ENCODE results near the gene EXOC6B. TPM values are rescaled to one million over a fixed set of nuclear protein-coding genes. Genes with fewer than 3 reads are reported as not detected.

The EXOC6B gene
- total RNA-seq, 4 donors from 2014 or later, result 21.0 to 57.7 (median 36.1) TPM

DNA sequence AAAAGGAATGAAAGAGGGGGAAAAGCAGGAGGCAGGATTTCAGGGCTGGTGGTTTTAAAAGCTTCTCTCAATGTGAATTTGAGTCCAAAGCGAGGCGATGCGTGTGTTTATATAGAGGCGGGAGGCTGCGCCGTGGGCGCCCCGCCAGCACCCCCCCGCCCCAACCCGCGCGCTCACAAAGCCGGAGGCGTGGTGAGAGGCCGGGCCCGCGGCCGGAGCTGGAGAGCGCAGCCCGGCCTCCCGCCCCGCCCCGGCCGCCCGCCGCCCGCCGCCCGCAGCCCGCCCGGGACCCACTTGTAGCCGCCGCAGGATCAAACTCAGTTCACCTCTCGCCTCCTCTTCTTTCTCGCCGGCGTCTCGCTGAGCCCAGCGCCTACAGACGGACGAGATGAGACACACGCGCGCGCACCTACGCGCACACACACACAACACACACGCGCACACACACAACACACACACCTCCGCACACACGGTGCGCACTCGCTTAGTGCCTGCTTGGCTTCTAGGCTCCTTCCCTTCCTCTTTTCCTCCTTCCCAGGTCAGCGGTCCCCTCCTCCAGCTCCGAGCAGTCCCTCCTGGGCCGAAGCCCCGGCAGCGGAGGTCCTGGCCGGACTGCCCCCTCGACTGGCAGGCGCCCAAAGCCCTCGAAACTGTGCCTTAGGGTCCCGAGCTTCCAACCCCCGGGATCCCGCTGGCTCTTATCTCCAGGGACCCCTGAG, 676.8 kb downstream of the EXOC6B start:
- no peak for TF ChIP-seq POLR2A (IDR thresholded peaks at IDR 0.05)
- H3K36me3 ChIP-seq, result no peaks in the 10 kb centered on the region
- no peak for DNase-seq
- intact Hi-C loops (cut with DNase I), result loop anchor here (5.0 to 10.0 kb wide), 2 partner anchors 342 to 544 kb away; no protein-coding TSS in a partner anchor
- H3K27ac ChIP-seq, result peak overlapping the region in 3 of 4 donors; percentile 22 to 63 (median 50)
- peaks cover 4 to 89% (median 19%) of the 10 kb centered on the region in 4 donors for H3K27me3 ChIP-seq
- no peaks in the 10 kb centered on the region for H3K9me3 ChIP-seq
- peaks cover 36 to 63% (median 53%) of the 10 kb centered on the region in 3 donors for H3K4me1 ChIP-seq
- WGBS, 2 donors, result 0 to 1% methylated on average over 10 to 46 of the region's 65 CpGs
- H3K4me3 ChIP-seq, result peak overlapping the region; percentile 35 to 64 (median 45)

DNA sequence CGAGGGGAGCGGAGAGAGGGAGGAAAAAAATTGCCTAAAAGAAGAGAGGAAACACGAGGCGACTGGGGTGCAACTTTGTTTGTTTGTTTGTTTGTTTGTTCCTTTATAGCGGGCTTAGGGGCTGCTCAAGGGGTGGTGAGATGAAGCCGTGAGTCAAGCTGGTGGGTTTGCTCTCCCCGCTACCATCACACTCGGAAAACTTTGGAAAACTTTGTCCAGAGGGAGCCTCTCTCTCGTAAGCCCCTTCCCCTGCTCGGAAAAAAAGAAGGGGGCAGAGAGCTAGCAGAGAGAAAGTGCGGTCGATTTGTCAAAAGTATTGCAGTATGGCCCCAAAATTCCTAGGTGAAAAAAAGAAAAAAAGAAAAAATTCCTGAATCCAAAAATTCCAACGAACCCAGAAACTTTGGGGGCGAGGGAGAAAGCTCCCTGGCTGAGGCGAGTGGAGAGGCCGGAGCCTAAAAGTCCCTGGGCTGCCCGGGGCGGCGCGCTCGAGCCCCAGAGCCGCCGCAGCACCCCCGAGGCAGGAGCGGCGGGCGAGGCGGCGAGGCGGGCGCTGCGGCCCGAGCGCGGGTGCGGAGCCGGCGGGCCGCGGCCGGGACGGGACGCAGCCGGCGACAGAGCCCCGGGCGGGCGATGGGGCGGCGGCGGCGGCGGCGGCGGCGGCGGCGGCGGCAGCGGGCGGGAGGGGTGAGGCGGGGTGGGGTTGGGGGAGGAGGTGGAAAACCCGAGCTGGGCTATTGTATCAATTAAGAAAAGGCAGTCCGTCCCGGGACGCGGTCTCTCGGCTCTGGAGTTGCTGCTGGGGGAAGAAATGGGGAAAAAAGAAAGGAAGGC, 677.6 kb downstream of the EXOC6B start:
- TF ChIP-seq CTCF (IDR thresholded peaks at IDR 0.05) (no peak), POLR2A (IDR thresholded peaks at IDR 0.05) (no peak)
- peak overlapping the region; percentile 35 to 64 (median 45) for H3K4me3 ChIP-seq
- no peaks in the 10 kb centered on the region for H3K9me3 ChIP-seq
- H3K4me1 ChIP-seq, result peaks cover 43 to 71% (median 61%) of the 10 kb centered on the region in 3 donors
- peak overlapping the region in 3 of 4 donors; percentile 22 to 63 (median 50) for H3K27ac ChIP-seq
- peaks cover 4 to 89% (median 19%) of the 10 kb centered on the region in 4 donors for H3K27me3 ChIP-seq
- DNase-seq, result no peak
- intact Hi-C loops (cut with DNase I), result loop anchor here (5.0 to 10.0 kb wide), 2 partner anchors 341 to 543 kb away; no protein-coding TSS in a partner anchor
- H3K36me3 ChIP-seq, result no peaks in the 10 kb centered on the region
- 1 to 2% methylated on average over 32 to 40 of the region's 68 CpGs for WGBS, 2 donors

DNA sequence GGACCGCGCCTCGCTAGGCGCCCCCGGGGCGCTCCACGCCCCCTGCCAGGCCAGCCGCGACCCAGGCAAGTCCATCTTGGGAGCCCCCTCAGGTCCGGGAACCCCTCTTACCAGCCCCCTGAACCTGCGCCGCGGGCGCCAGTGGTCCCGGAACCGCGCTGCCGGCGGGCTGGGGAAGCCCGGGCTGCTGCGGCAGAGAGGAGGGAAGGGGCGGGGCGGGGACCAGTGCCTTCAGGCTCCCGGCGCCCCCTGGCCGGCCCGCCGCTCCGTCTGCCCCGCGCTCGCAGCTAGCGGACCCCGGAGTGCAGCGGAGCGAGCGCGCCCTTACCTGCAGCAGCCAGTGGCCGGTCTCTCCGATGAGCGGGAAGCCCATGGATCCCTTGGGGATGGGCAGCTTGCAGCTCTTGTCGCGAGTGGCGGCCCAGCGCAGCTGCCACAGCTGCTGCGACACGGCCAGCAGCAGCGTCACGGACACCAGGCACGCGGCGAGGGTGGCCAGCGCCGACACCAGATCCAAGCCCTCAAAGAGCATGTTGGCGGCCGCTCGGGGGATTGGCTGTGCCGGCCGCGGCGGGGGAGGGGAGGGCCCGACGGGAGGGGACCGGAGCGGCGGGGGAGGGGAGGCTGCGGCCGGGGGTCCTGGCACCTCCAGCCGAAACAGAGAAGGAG, 678.4 kb downstream of the EXOC6B start, which contains the start of gene CYP26B1:
CYP26B1 (minus strand) TSS at position 560 of the 669 bp plus-strand sequence; CDS start at position 532, 28 bp downstream.
- Histone ChIP-seq H3K4me1 (peaks cover 49 to 79% (median 69%) of the 10 kb centered on the region in 3 donors), H3K27ac (peak within 1 kb of the TSS in 3 of 4 donors; percentile 22 to 76 (median 50)), H3K4me3 (peak within 1 kb of the TSS; percentile 35 to 64 (median 45)), H3K36me3 (no peaks in the 10 kb centered on the region), H3K9me3 (no peaks in the 10 kb centered on the region), H3K27me3 (peaks cover 4 to 91% (median 19%) of the 10 kb centered on the region in 4 donors)
- no peak for DNase-seq
- intact Hi-C loops (cut with DNase I), result loop anchor here (5.0 to 10.0 kb wide), 2 partner anchors 340 to 543 kb away; no protein-coding TSS in a partner anchor
- TF ChIP-seq POLR2A (IDR thresholded peaks at IDR 0.05) (no peak), CTCF (IDR thresholded peaks at IDR 0.05) (no peak)
- 0% methylated on average over 3 to 9 of the region's 69 CpGs for WGBS, 2 donors

DNA sequence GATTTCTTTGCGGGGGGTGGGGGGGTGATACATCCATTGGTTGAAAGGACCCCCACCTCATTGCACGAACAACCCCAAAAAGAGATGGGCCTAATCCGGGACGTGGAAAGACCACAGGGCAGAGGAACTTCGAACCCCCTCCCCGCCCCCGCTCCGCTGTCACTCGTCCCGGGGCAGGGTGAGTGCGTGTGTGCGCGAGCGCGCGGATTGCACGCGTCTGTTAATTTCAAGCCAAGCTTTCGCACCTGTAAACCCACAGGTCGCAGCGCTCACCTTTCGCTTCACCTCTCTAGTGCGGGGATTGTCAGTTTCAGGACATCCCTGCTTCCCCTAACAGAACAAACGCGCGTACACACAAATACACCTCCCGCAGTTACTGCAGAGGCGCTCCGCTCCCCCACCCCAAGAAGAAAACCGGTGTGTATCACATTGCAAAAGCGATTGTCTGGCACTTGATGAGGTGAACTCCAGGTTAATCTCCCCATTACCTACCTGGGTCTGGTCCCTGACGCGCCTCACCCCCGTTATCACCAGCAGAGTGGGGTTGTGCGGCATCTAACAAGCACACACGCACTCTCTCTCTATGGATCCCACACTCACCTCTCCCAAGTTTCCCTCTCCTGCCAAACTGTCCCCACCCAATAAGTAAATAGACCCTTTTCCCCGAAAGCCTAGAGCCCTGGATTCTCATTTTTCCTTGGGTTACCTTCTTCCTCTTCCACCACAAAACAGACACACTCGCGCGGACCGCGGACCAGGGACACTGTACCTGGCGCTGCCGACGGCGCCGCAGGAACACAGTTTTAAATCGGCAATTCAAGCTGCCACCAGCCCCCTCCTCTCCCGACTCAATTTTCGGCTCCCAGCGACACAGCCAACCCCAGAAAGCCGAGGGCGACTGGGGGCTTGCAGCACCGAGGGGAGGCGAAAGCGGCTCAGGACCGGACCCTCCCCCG, 679.2 kb downstream of the EXOC6B start:
- no peaks in the 10 kb centered on the region for H3K36me3 ChIP-seq
- no peaks in the 10 kb centered on the region for H3K9me3 ChIP-seq
- H3K4me3 ChIP-seq, result peak overlapping the region; percentile 23 to 64 (median 45)
- TF ChIP-seq POLR2A (IDR thresholded peaks at IDR 0.05) (no peak), CTCF (IDR thresholded peaks at IDR 0.05) (no peak)
- H3K27ac ChIP-seq, result peak overlapping the region in 1 of 4 donors; percentile 76
- peaks cover 50 to 86% (median 71%) of the 10 kb centered on the region in 3 donors for H3K4me1 ChIP-seq
- 1 to 23% methylated on average over 33 to 42 of the region's 58 CpGs for WGBS, 2 donors
- DNase-seq, result no peak
- peaks cover 4 to 97% (median 19%) of the 10 kb centered on the region in 4 donors for H3K27me3 ChIP-seq
- intact Hi-C loops (cut with DNase I), result loop anchor here (5.0 to 10.0 kb wide), 2 partner anchors 339 to 542 kb away; no protein-coding TSS in a partner anchor

Measured in esophagus squamous epithelium (tissue), 5 donors.